ENCODE data around the gene FAM216B. TPM values are rescaled to one million over a fixed set of nuclear protein-coding genes. Genes with fewer than 3 reads are reported as not detected.

Gene FAM216B
- total RNA-seq, 1 donor from 2014 or later = not detected

GRCh38 chr13:42741914-42742313 is 39.5 kb upstream of the FAM216B start:
- Mint-ChIP-seq H3K9me3 (no peaks in the 10 kb centered on the region), H3K36me3 (ENCODE audit: low read depth) (no peaks in the 10 kb centered on the region)
- DNase-seq (ENCODE audit: low read depth, low spot score) = no peak

GRCh38 chr13:42745655-42746054 is 35.7 kb upstream of the FAM216B start:
- H3K4me3 Mint-ChIP-seq = no peak overlapping the region

More at GRCh38 chr13:42741914-42742313, 39.5 kb upstream of the FAM216B start:
- H3K27ac Mint-ChIP-seq (ENCODE audit: unreplicated experiment) = no peak overlapping the region
- H3K4me3 Mint-ChIP-seq = no peak overlapping the region
- TF ChIP-seq CTCF (conservative IDR thresholded peaks at IDR 0.05) = no peak
- H3K27me3 Mint-ChIP-seq (ENCODE audit: low read depth) = no peaks in the 10 kb centered on the region
- no peaks in the 10 kb centered on the region for H3K4me1 Mint-ChIP-seq

GRCh38 chr13:42746866-42747265 is 34.5 kb upstream of the FAM216B start:
- no peak overlapping the region for H3K27ac Mint-ChIP-seq (ENCODE audit: unreplicated experiment)
- no peak for TF ChIP-seq CTCF (conservative IDR thresholded peaks at IDR 0.05)
- H3K4me1 Mint-ChIP-seq = no peaks in the 10 kb centered on the region
- no peaks in the 10 kb centered on the region for H3K36me3 Mint-ChIP-seq (ENCODE audit: low read depth)
- H3K4me3 Mint-ChIP-seq = no peak overlapping the region
- H3K9me3 Mint-ChIP-seq = peaks cover 3% of the 10 kb centered on the region
- no peak for DNase-seq (ENCODE audit: low read depth, low spot score)
- H3K27me3 Mint-ChIP-seq (ENCODE audit: low read depth) = peaks cover 3% of the 10 kb centered on the region

More at GRCh38 chr13:42745655-42746054, 35.7 kb upstream of the FAM216B start:
- TF ChIP-seq CTCF (conservative IDR thresholded peaks at IDR 0.05) = no peak
- Mint-ChIP-seq H3K27me3 (ENCODE audit: low read depth) (peaks cover 3% of the 10 kb centered on the region), H3K27ac (ENCODE audit: unreplicated experiment) (no peak overlapping the region), H3K9me3 (peaks cover 3% of the 10 kb centered on the region), H3K36me3 (ENCODE audit: low read depth) (no peaks in the 10 kb centered on the region), H3K4me1 (no peaks in the 10 kb centered on the region)
- no peak for DNase-seq (ENCODE audit: low read depth, low spot score)

GRCh38 chr13:42747399-42747873 is 33.9 kb upstream of the FAM216B start:
- Mint-ChIP-seq H3K27me3 (ENCODE audit: low read depth) (peaks cover 3% of the 10 kb centered on the region), H3K27ac (ENCODE audit: unreplicated experiment) (no peak overlapping the region), H3K4me3 (no peak overlapping the region), H3K36me3 (ENCODE audit: low read depth) (no peaks in the 10 kb centered on the region), H3K4me1 (no peaks in the 10 kb centered on the region), H3K9me3 (peaks cover 3% of the 10 kb centered on the region)
- no peak for DNase-seq (ENCODE audit: low read depth, low spot score)
- no peak for TF ChIP-seq CTCF (conservative IDR thresholded peaks at IDR 0.05)

GRCh38 chr13:42750794-42751193 is 30.6 kb upstream of the FAM216B start:
- TF ChIP-seq CTCF (conservative IDR thresholded peaks at IDR 0.05) = no peak
- no peaks in the 10 kb centered on the region for H3K4me1 Mint-ChIP-seq
- no peaks in the 10 kb centered on the region for H3K36me3 Mint-ChIP-seq (ENCODE audit: low read depth)

More at GRCh38 chr13:42750794-42751193, 30.6 kb upstream of the FAM216B start:
- Mint-ChIP-seq H3K27ac (ENCODE audit: unreplicated experiment) (no peak overlapping the region), H3K27me3 (ENCODE audit: low read depth) (peaks cover 3% of the 10 kb centered on the region), H3K9me3 (peaks cover 3% of the 10 kb centered on the region), H3K4me3 (no peak overlapping the region)
- DNase-seq (ENCODE audit: low read depth, low spot score) = no peak

Measured in neural crest cell (in vitro differentiated cells).